ENCODE results near the gene MAP3K20. TPM values are rescaled to one million over a fixed set of nuclear protein-coding genes. Genes with fewer than 3 reads are reported as not detected.

MAP3K20 gene
- total and polyA plus RNA-seq, 2 donors (not counting 1 experiment from before 2014, with no cell fraction given), result 105 to 138 TPM

GRCh38 chr2:173193925-173194324 is 118.3 kb downstream of the MAP3K20 start:
- TF ChIP-seq CTCF (conservative IDR thresholded peaks at IDR 0.05 in 1 of 2, IDR thresholded peaks at IDR 0.05 in 1 of 2; ENCODE audit: low read depth in 1 of 2, low read length in 2 of 2) (no peak), EZH2 (IDR thresholded peaks at IDR 0.05; ENCODE audit: low read length, missing control alignments) (no peak)
- peaks cover 1% of the 10 kb centered on the region for H3K36me3 ChIP-seq (ENCODE audit: control insufficient read depth, insufficient read depth, low read length)
- H3K4me3 ChIP-seq (replicated peaks in 1 of 4; ENCODE audit: control extremely low read depth in 1 of 4, insufficient read depth in 1 of 4, low read depth in 3 of 4, low read length in 4 of 4), result no peak overlapping the region
- no peak overlapping the region for H3K27ac ChIP-seq (ENCODE audit: insufficient read depth, low read length)
- no peak overlapping the region for H3K4me2 ChIP-seq (ENCODE audit: extremely low read depth, insufficient read depth, low read length)
- H4K20me1 ChIP-seq (ENCODE audit: control insufficient read depth, extremely low read depth, insufficient read depth, low read length), result no peaks in the 10 kb centered on the region
- H3K9ac ChIP-seq (ENCODE audit: insufficient read depth, low read length), result no peak overlapping the region
- H3K4me1 ChIP-seq (ENCODE audit: control insufficient read depth, extremely low read depth, insufficient read depth, low read length), result peaks cover 2% of the 10 kb centered on the region
- no peaks in the 10 kb centered on the region for H3K79me2 ChIP-seq (ENCODE audit: control insufficient read depth, insufficient read depth, low read length)
- DNase-seq (ENCODE audit: low read depth in 2 of 2), result peak; percentile 27 to 77
- no peaks in the 10 kb centered on the region for H3K27me3 ChIP-seq (ENCODE audit: control insufficient read depth, insufficient read depth, low read length)
- no peak overlapping the region for H2AFZ ChIP-seq (ENCODE audit: low read length)
- H3K9me3 ChIP-seq (ENCODE audit: control insufficient read depth, insufficient read depth, low read depth, low read length), result no peaks in the 10 kb centered on the region

GRCh38 chr2:173195100-173195499 is 119.5 kb downstream of the MAP3K20 start:
- Histone ChIP-seq H3K4me3 (replicated peaks in 1 of 4; ENCODE audit: control extremely low read depth in 1 of 4, insufficient read depth in 1 of 4, low read depth in 3 of 4, low read length in 4 of 4) (no peak overlapping the region), H3K27me3 (ENCODE audit: control insufficient read depth, insufficient read depth, low read length) (no peaks in the 10 kb centered on the region), H3K9me3 (ENCODE audit: control insufficient read depth, insufficient read depth, low read depth, low read length) (no peaks in the 10 kb centered on the region), H4K20me1 (ENCODE audit: control insufficient read depth, extremely low read depth, insufficient read depth, low read length) (no peaks in the 10 kb centered on the region), H2AFZ (ENCODE audit: low read length) (no peak overlapping the region), H3K4me1 (ENCODE audit: control insufficient read depth, extremely low read depth, insufficient read depth, low read length) (peaks cover 2% of the 10 kb centered on the region), H3K4me2 (ENCODE audit: extremely low read depth, insufficient read depth, low read length) (no peak overlapping the region), H3K27ac (ENCODE audit: insufficient read depth, low read length) (no peak overlapping the region), H3K79me2 (ENCODE audit: control insufficient read depth, insufficient read depth, low read length) (no peaks in the 10 kb centered on the region), H3K9ac (ENCODE audit: insufficient read depth, low read length) (no peak overlapping the region), H3K36me3 (ENCODE audit: control insufficient read depth, insufficient read depth, low read length) (peaks cover 1% of the 10 kb centered on the region)
- TF ChIP-seq EZH2 (IDR thresholded peaks at IDR 0.05; ENCODE audit: low read length, missing control alignments) (no peak), CTCF (conservative IDR thresholded peaks at IDR 0.05 in 1 of 2, IDR thresholded peaks at IDR 0.05 in 1 of 2; ENCODE audit: low read depth in 1 of 2, low read length in 2 of 2) (no peak)
- no peak for DNase-seq (ENCODE audit: low read depth in 2 of 2)

GRCh38 chr2:173196080-173196479 is 120.4 kb downstream of the MAP3K20 start:
- H3K27me3 ChIP-seq (ENCODE audit: control insufficient read depth, insufficient read depth, low read length), result no peaks in the 10 kb centered on the region
- H3K79me2 ChIP-seq (ENCODE audit: control insufficient read depth, insufficient read depth, low read length), result no peaks in the 10 kb centered on the region

More at GRCh38 chr2:173196080-173196479, 120.4 kb downstream of the MAP3K20 start:
- no peaks in the 10 kb centered on the region for H3K9me3 ChIP-seq (ENCODE audit: control insufficient read depth, insufficient read depth, low read depth, low read length)
- no peaks in the 10 kb centered on the region for H4K20me1 ChIP-seq (ENCODE audit: control insufficient read depth, extremely low read depth, insufficient read depth, low read length)
- no peak overlapping the region for H2AFZ ChIP-seq (ENCODE audit: low read length)
- H3K4me3 ChIP-seq (replicated peaks in 1 of 4; ENCODE audit: control extremely low read depth in 1 of 4, insufficient read depth in 1 of 4, low read depth in 3 of 4, low read length in 4 of 4), result no peak overlapping the region
- H3K36me3 ChIP-seq (ENCODE audit: control insufficient read depth, insufficient read depth, low read length), result peaks cover 1% of the 10 kb centered on the region
- no peak for DNase-seq (ENCODE audit: low read depth in 2 of 2)
- peaks cover 2% of the 10 kb centered on the region for H3K4me1 ChIP-seq (ENCODE audit: control insufficient read depth, extremely low read depth, insufficient read depth, low read length)
- H3K9ac ChIP-seq (ENCODE audit: insufficient read depth, low read length), result no peak overlapping the region
- no peak for TF ChIP-seq CTCF (conservative IDR thresholded peaks at IDR 0.05 in 1 of 2, IDR thresholded peaks at IDR 0.05 in 1 of 2; ENCODE audit: low read depth in 1 of 2, low read length in 2 of 2)
- TF ChIP-seq EZH2 (IDR thresholded peaks at IDR 0.05; ENCODE audit: low read length, missing control alignments), result no peak
- no peak overlapping the region for H3K4me2 ChIP-seq (ENCODE audit: extremely low read depth, insufficient read depth, low read length)
- H3K27ac ChIP-seq (ENCODE audit: insufficient read depth, low read length), result no peak overlapping the region
